Cardiac atrium fibroblast (primary cell): ENCODE data around the gene TSNAXIP1. TPM values are rescaled to one million over a fixed set of nuclear protein-coding genes. Genes with fewer than 3 reads are reported as not detected.

Experiments
- total RNA-seq: library from RNA; depleted of rRNA; stranded (reverse); fragments of >200 nt; gene quantifications from 2 replicates; pipeline ENCODE4 v1.2.3, GENCODE V29; 2015

The TSNAXIP1 gene
- 0.54 and 0.97 TPM in 2 replicates for total RNA-seq

DNA sequence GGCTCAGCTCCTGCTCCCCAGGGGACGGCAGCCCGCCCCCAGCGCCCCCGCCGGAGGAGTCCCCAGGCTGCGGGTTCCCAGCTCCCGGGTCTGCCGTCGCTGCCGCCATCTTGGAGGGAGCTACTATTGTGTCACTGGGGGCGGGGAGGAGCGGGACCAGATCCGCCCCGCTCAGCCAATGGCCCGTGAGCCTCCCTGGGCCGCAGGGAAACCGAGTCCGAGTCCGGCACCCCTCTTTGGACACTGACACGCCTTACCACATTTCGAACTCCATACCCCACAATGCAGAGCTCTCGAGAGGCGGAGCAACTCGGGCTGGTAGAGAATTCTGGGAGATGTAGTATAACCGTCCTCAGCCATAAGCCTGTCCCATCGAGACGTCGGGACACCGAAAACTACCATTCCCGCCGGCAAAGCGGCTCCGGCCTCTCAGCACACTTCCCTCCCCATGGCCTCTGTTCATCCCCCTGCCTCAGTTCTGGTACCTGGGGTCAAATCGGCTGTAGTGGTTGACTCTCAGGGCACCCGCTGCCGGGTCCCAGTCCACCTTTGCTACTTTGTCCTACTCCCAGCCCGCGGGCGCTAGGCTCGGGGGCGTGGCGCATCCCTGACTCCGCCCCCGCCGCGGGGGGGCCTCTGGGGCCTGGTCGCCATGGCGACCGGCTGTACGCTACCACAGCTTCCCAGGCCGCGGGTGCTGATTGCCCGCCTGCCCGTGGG lies at the start of gene TSNAXIP1, which contains the start of gene RANBP10:
TSNAXIP1 (plus strand) TSS at position 462 of the 720 bp plus-strand sequence. CDS start 261 bp downstream, outside the sequence.
RANBP10 (minus strand) TSS at position 133 of the 720 bp plus-strand sequence; CDS start at position 109, 24 bp downstream.

DNA sequence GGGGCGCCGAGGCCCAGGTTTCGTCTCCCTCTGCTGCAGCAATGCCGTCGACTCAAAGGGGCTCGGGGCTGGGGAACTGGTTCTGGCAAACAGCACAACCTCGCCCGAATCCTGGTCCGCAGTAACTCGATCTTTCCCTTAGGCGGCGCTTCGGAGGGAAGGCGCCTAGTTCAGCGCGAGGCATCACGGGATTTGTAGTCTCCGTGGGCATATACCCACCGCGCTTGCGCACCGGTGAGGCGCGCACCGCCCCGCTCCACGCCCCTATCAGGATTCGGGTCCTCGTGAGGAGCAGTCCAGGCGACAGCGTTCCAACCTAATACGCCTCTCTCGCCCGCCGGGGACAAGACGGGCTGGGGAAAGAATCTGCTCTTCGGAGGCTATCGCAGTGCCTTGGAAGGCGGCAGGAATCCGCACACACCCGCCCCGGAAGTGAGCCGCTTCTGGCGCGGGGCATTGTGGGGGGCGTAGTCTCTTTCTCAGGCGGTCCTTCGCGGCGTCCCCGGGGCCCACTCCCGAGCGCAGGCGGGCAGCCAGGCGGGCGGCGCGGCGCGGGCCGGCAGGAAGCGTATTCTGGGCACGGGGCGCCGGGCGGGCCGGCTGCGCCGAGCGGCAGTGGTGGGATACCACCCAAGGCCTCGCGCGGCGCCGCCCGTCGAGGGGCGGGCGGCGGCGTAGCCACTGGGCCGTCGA lies 35.3 kb downstream of the TSNAXIP1 start, which contains the start of gene THAP11:
THAP11 (plus strand) TSS at position 505 of the 693 bp plus-strand sequence. CDS start 235 bp downstream, outside the sequence.

GRCh38 chr16:67846320-67847063 lies 39.8 kb downstream of the TSNAXIP1 start, which contains the start of gene NUTF2:
NUTF2 (plus strand) TSS chr16:67846933; CDS start chr16:67865131, 18,198 bp downstream.

GRCh38 chr16:67847064-67847861 lies 40.6 kb downstream of the TSNAXIP1 start, which contains the start of gene CENPT:
CENPT (minus strand) TSS chr16:67847693; CDS start chr16:67833859, 13,834 bp downstream.

DNA sequence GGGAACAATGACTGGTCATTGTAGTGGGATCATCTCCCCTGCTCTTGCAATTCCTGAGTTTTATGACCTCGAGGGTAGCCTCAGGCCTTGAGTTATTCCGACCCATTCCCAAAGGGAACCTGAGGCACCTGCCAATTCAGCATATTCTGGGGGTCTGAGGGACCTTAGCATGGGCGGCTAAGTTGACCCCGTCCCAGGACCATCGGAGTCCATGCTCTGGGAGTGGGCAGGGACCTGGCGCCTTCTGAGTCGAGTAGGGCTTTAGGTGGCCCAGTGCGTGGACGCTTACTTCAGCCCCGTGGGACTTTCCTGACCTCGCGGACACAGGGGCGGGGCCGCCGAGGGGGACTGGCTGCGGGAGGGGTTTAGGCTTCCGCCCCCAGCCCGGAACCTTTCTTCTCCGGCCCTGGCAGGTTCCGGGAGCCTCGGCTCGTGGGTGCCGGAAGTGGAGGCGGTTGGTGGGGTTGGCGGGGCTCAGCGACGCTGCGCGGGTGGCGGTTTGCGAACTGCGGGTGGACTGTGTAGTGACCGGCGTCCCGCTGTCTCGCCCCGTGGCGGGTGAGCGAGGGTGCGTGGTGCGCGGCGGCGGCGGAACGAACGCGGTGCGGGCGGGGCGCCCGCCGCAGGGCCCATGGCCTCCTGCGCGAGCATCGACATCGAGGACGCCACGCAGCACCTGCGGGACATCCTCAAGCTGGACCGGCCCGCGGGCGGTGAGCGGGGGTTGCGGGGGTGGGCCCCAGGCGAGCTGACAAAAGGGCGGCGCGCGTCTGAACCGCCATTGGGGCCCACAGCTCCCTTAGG lies 66.1 kb downstream of the TSNAXIP1 start, which contains the start of gene EDC4:
EDC4 (plus strand) TSS at position 422 of the 804 bp plus-strand sequence; CDS start at position 632, 210 bp downstream.

Other genes with a start within 250 kb of the TSNAXIP1 start
- 14.4 and 17.5 TPM in 2 replicates for gene CTCF, start 244.4 kb upstream of the TSNAXIP1 start, total RNA-seq
- 0.90 and 1.5 TPM in 2 replicates for gene CARMIL2, start 161.7 kb upstream of the TSNAXIP1 start, total RNA-seq
- 13.0 and 25.4 TPM in 2 replicates for gene ACD, start 146.6 kb upstream of the TSNAXIP1 start, total RNA-seq
- gene PARD6A, start 145.9 kb upstream of the TSNAXIP1 start, total RNA-seq = 0.90 TPM in 1 of 2 replicates, not detected in the other
- gene ENKD1, start 140.1 kb upstream of the TSNAXIP1 start, total RNA-seq = 12.8 and 14.4 TPM in 2 replicates
- gene C16orf86, start 140.1 kb upstream of the TSNAXIP1 start, total RNA-seq = 2.8 and 6.0 TPM in 2 replicates
- gene GFOD2, start 87.6 kb upstream of the TSNAXIP1 start, total RNA-seq = 7.9 and 15.2 TPM in 2 replicates
- gene RANBP10, start 329 bp upstream of the TSNAXIP1 start, total RNA-seq = 4.5 and 5.8 TPM in 2 replicates
- gene THAP11, start 35.4 kb downstream of the TSNAXIP1 start, total RNA-seq = 15.4 and 22.6 TPM in 2 replicates
- gene NUTF2, start 40.0 kb downstream of the TSNAXIP1 start, total RNA-seq = 96.6 and 177 TPM in 2 replicates
- gene CENPT, start 40.8 kb downstream of the TSNAXIP1 start, total RNA-seq = 32.6 and 42.4 TPM in 2 replicates
- 27.2 and 28.3 TPM in 2 replicates for gene EDC4, start 66.2 kb downstream of the TSNAXIP1 start, total RNA-seq
- gene NRN1L, start 78.0 kb downstream of the TSNAXIP1 start, total RNA-seq = not detected in 2 replicates
- gene PSKH1, start 86.4 kb downstream of the TSNAXIP1 start, total RNA-seq = 10.7 and 11.0 TPM in 2 replicates
- 0.18 and 0.81 TPM in 2 replicates for gene CTRL, start 125.0 kb downstream of the TSNAXIP1 start, total RNA-seq
- 40.4 and 57.8 TPM in 2 replicates for gene PSMB10, start 130.0 kb downstream of the TSNAXIP1 start, total RNA-seq
- gene LCAT, start 137.2 kb downstream of the TSNAXIP1 start, total RNA-seq = 8.1 and 12.5 TPM in 2 replicates
- 46.4 and 58.3 TPM in 2 replicates for gene SLC12A4, start 161.7 kb downstream of the TSNAXIP1 start, total RNA-seq
- gene DPEP3, start 173.6 kb downstream of the TSNAXIP1 start, total RNA-seq = not detected in 2 replicates
- not detected in 2 replicates for gene DPEP2, start 192.6 kb downstream of the TSNAXIP1 start, total RNA-seq
- not detected in 2 replicates for gene DPEP2NB, start 209.0 kb downstream of the TSNAXIP1 start, total RNA-seq
- 3.2 and 6.3 TPM in 2 replicates for gene DDX28, start 216.3 kb downstream of the TSNAXIP1 start, total RNA-seq
- 14.7 and 19.5 TPM in 2 replicates for gene DUS2, start 216.4 kb downstream of the TSNAXIP1 start, total RNA-seq